Measurements from ENCODE around the gene TNFAIP8L1.
"Not testable (repeated sequence)": the region's sequence is repeated elsewhere in the genome, so short reads cannot be mapped to it uniquely, and the experiment has no call there.

DNA sequence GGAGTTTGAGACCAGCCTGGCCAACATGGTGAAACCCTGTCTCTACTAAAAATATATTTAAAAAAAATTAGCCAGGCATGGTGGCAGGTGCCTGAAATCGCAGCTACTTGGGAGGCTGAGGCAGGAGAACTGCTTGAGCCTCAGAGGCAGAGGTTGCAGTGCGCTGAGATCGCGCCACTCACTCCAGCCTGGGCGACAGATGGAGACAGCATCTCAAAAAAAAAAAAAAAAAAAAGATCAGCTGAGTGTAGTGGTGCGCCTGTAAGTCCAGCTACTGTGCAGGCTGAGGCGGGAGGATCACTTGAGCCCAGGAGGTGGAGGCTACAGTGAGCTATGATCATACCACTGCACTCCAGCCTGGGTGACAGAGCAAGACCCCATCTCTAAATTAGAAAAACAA is 40.7 kb downstream of the TNFAIP8L1 start:
- TF ChIP-seq, protein P1, sequence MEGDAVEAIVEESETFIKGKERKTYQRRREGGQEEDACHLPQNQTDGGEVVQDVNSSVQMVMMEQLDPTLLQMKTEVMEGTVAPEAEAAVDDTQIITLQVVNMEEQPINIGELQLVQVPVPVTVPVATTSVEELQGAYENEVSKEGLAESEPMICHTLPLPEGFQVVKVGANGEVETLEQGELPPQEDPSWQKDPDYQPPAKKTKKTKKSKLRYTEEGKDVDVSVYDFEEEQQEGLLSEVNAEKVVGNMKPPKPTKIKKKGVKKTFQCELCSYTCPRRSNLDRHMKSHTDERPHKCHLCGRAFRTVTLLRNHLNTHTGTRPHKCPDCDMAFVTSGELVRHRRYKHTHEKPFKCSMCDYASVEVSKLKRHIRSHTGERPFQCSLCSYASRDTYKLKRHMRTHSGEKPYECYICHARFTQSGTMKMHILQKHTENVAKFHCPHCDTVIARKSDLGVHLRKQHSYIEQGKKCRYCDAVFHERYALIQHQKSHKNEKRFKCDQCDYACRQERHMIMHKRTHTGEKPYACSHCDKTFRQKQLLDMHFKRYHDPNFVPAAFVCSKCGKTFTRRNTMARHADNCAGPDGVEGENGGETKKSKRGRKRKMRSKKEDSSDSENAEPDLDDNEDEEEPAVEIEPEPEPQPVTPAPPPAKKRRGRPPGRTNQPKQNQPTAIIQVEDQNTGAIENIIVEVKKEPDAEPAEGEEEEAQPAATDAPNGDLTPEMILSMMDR (IDR thresholded peaks at IDR 0.05) = not testable (repeated sequence)
- not testable (repeated sequence) for TF ChIP-seq POLR2AphosphoS5 (IDR thresholded peaks at IDR 0.05)
